G401 (cell line): ENCODE results near the gene BMP7. TPM values are rescaled to one million over a fixed set of nuclear protein-coding genes. Genes with fewer than 3 reads are reported as not detected.
"Not testable (repeated sequence)": the region's sequence is repeated elsewhere in the genome, so short reads cannot be mapped to it uniquely, and the experiment has no call there.

Experiments
- DNase-seq: peaks from one replicate; pipeline ENCODE4 v3.0.0-alpha.2; 2015; ENCODE audit warnings: low spot score
- in situ Hi-C: cut with HindIII; loops from 2 replicates; pipeline ENCODE4 v1.10.0; 2016; ENCODE audit warnings: low sequenced_read_pairs, mixed read lengths
- total RNA-seq: library from RNA; depleted of rRNA; stranded (reverse); fragments of >200 nt; shearing (Covaris generic); gene quantifications from 2 replicates; pipeline ENCODE4 v1.2.3, GENCODE V29; 2014

Gene BMP7
- total RNA-seq, 1 experiment from 2014 or later, result 81.3 TPM

DNA sequence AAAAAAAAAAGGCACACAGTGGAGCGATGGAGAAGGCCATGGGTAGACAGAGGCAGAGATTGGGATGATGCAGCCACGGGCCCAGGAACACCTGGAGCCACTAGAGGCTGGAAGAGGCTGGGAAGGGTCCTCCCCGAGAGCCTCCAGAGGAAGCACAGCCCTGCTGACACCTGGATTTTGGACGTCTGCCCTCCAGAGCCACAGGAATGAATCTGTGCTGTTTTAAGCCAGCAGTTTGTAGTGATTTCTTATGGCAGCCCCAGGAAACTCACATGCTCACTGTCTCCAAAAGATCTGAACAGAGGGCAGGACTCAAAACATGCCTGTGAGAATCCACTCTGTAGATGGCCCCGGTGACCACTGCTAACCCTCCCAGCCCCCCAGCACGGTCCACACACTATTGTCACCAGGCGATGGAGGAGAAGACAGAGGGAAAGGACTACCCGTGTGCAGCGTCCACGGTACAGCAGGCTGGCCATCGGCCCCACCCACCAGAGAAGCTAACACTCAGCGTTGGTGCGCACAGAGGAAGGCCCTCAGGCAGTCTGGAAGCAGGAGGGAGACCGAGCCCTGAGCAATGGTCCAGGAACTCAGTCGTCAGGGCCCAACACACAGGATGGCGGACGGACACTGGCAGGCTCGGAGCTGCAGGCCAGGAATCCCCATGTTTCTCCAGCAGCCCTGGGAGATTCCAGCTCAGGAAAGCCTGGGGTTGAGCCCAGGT lies 99.7 kb downstream of the BMP7 start:
- DNase-seq, result no peak
- in situ Hi-C loops, result no loop called here

DNA sequence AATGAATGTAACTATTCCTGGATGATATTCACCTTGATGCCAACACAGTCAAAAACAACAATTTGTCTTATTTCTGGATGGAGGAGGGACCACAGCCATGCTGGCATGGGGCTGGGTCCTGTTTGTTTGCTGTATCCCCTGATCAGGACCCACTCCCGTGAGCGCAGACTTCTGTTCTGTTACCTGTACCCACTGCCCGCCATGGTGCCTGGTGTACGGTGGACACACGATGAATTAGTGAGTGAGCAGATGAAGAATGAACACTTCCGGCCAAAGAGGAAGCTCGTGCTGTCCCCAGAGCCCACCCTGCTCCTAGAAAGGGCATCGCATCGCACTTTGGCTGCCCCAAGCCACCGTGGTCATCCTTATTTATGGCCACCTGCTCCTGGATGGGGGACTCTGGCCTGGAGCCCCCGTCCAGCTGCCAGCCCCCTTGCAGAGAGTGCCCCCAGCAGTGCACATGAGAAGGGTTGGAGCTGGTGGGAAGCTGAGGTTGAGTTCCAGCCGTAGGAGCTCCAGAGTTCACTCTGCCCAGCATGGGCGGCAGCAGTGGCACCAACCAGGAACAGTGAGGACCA lies 100.9 kb downstream of the BMP7 start:
- in situ Hi-C loops, result no loop called here
- DNase-seq, result no peak

DNA sequence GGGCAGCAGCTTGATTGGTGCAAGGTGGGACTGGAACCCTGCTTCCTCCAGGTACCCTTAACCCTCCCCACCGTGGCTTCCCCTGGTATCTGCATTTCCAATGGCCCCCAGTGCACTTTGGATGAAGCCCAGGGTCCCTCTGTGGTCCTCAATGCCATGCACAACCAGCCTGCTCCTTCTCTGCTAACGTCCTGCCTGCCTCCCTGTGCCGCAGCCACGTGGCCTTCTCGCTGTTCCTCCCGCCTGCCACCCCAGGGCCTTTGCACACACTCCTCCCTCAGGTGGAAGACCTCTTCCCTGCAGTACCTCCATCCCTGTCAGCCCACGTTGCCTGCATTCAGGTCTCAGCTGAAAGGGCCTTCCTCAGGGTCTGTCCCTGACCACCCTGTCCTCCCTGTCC lies 101.6 kb downstream of the BMP7 start:
- in situ Hi-C loops, result no loop called here
- no peak for DNase-seq

DNA sequence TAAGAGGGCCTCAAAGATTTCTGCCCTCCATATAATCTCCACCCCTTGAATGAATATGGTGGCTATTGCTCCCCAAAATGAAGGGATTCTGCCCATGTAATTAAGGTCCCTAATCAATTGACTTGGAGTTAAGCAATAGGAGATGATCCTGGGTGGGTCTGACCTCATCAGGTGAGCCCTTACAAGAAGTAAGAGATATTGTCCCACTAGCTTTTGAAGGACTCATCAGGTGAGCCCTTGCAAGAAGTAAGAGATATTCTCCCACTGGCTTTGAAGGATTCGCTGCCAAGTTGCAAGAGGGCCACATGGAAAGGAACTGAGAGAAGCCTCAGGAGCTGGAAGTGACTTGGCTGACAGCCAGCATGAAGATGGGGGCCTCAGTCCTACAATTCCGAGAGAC lies 103.4 kb downstream of the BMP7 start:
- in situ Hi-C loops, result no loop called here
- DNase-seq, result no peak

DNA sequence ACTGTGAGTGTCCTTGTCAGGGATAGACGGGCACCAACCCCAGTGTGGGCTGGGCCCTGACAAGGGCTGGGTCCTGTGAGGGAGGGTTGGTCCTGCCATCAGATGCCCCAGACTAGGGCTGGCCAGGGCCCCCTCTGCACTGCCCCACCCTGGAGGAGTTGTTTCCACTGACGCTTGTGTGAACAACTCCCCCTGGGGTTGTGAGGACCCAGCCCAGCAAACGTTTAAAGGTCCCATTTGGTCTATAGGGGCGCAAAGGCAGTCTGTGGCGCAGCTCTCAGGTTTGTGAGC lies 104.1 kb downstream of the BMP7 start:
- in situ Hi-C loops, result no loop called here
- no peak for DNase-seq

DNA sequence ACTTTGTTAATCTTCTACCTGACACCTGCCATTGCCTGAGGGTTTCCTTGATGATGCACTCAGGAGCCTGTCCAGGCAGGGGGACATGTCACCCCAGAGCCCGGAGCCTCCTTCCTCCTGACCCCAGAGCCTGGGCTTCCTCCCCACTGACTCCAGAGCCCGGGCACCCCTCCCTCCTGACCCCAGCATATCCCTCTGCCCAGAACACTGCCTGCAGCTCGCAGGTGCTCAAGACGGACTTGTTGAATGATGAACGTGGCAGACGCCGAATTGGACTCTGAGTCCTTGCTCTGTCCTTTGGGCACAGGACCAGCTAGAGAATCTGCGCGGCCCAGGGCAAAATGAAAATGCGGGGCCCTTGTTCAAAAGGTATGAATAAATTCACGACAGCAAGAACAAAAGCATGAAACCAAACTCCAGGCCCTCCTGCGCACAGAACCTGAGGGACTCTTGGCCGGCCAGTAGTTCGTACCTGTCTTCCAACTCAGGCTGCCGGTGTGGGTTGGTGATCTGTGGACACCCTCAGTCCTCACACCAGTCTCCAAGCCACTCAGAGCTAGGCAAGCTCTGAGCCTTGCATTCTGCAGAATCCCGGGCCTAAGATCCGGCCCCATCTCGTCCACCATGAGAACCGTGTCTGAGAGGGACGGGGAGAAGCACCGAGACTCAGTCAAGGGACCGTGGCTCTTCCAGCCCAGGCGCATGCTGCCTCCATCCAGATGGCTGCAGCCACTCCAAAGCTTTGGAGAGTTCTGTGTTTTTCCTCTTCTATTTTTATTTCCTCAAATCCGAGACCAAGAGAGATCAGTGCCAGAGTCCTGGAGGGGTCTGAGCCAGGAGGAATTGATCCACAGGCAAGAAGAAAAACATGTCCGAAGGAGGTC lies 104.7 kb downstream of the BMP7 start:
- in situ Hi-C loops, result no loop called here
- no peak for DNase-seq

DNA sequence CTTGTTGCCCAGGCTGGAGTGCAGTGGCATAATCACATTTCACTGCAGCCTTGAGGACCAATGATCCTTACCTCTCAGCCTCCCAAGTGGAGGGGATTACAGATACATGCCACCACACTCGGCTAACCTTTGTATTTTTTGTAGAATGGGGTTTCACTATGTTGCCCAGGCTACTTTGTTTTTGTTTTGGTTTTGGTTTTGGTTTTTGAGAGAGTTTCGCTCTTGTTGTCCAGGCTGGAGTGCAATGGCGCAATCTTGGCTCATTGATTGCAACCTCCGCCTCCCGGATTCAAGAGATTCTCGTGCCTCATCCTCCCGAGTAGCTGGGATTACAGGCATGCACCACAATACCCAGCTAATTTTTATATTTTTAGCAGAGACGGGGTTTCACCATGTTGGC lies 105.5 kb downstream of the BMP7 start:
- in situ Hi-C loops, result no loop called here
- DNase-seq, result no peak

DNA sequence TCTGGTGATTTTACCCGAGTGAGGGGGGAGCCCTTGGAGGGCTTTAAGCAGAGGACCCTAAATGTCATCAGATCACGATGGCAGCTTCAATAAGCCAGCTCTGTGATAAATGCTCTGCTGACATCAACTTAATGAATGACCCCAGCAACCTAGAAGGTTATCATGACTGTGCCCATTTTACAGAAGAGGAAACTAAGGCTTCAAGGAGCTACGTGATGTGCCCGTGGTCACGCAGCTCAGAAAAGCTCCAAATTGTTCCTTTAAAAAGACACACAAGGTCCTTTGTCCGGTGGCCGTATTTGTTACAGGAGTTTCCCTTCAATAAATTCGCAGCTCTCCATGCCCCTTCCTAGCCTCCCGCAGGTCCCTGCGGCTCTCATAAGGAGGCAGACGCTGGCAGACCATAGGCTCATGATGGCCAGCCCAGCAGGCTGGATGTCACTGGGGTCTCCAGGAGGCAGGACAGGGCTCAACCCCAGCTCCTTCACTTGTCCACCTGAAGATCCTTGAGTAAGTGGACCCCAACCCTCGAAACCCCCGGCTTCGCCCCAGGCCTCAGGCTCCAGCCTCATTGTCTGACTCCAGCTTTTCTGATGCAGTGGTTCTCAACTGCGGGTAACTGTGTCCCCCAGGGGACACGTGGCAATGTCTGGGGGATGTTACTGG lies 106.4 kb downstream of the BMP7 start:
- no peak for DNase-seq
- in situ Hi-C loops, result no loop called here

DNA sequence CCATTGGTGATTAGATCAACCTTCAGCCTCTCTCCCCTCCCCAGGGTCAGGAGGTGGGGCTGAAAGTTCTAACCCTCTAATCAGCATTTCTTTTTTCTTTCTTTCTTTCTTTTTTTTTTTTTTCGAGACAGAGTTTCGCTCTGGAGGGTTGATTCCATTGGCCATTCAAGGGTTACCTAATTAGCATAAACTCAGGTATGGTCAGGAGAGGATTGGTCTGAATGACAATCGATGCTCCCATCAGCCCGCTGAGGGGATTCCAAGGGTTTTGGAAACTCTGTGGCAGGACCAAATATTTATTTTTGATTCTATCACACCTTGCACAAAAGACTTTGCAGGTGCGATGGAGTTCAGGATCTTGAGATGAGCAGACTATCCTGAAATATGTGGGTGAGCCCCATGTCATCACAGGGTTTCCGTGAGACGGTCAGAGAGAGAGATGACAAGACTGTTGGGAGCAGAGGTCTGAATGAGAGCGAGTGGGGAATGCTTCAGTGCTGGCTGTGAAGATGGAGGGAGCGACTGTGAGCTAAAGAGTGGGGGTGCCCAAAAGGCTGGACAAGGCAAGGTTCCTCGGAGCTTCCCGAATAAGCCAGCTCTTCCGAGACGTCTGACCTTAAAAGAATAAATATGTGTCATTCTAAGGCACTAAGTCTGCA lies 107.1 kb downstream of the BMP7 start:
- no peak for DNase-seq
- in situ Hi-C loops, result no loop called here

DNA sequence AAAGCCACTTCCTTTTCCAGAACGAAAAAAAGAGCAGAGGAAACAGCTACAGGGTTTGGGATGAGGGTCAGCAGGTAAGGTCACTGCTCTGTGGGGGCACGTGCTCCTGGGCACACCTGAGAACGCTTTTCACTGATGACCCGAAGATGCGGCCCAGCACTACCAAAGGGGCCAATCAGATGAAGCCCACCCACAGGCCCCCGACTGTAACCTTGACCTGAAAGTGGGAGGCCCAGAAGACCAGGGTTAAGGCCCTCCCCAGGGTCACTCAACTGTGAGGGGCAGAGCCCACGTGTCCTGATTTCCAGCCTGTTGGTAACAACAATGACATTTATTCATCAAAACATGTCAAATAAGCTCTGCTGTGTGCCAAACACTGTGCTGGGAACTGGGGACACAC lies 108.0 kb downstream of the BMP7 start:
- in situ Hi-C loops, result no loop called here
- DNase-seq, result no peak

DNA sequence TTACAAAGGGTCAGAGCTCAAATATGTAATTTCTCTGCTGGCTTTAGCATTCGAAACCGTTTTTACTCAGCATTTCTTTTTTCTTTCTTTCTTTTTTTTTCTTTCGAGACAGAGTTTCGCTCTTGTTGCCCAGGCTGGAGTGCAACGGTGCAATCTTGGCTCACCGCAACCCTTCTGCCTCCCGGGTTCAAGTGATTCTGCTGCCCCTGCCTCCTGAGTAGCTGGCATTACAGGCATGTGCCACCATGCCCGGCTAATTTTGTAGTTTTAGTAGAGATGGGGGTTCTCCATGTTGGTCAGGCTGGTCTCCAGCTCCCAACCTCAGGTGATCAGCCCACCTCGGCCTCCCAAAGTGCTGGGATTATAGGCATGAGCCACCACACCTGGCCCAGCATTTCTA lies 108.7 kb downstream of the BMP7 start:
- in situ Hi-C loops, DNase-seq: not testable (repeated sequence)

DNA sequence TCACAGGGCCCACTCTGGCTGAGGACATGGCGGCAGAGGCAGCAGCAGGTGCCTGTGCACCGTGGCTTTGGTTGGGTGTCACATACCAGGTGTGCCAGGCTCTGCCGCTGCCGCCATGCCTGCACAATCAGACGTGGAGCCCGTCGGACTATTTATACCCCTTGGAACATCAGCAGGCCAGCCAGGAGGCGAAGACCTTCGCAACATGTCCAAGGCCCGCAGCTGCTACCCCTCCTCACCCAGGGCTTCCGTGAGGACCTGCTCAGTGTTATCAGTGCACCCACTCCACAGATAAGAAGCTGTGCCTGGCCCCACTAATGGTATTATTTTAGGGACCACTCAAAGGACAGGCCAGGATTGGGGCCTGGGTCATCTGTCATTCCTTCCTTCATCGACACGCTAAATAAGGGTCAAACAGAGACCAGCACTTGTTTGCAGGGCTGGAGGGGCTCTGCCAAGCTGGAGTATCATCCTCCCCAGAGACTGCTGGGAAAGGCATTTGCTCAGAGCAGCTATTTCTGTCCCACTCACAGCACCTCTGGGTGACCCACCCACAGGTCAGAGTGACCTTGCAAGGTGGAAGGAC lies 109.2 kb downstream of the BMP7 start:
- in situ Hi-C loops, result no loop called here
- no peak for DNase-seq

DNA sequence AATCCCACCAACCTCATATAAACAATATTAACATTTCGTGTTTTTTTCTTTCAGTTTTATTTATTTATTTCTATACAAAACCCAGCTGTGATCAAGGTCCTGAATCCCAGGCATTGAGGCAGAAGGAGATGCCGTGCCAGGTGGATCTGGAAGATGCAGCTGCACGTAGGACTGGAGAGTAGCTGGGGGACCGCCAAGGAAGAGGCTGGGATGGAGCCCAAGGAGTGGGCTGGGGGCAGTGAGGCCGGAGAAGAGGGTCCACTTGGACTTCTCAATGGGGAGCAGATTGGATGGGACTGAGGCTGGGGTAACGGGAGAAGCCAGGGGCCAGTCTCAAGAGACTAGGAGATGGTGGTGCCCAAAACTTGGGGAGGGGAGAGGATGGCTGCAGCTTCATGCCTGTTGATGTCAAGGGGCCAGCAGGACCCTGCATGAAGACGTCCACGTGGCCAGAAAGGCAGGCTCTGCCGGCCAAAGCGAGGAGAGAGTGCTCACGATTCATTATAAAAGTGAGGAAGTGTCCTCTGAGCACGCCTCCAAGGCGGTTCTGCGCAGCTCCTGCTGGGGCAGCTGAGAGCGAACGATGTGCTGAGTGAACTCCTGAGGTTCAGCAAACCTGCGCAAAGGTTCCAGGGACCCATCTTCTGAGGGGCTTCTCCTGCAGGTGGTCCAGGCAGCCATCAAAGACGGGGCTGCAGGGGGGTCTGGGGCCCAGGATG lies 110.3 kb downstream of the BMP7 start:
- DNase-seq, result no peak
- in situ Hi-C loops, result no loop called here

DNA sequence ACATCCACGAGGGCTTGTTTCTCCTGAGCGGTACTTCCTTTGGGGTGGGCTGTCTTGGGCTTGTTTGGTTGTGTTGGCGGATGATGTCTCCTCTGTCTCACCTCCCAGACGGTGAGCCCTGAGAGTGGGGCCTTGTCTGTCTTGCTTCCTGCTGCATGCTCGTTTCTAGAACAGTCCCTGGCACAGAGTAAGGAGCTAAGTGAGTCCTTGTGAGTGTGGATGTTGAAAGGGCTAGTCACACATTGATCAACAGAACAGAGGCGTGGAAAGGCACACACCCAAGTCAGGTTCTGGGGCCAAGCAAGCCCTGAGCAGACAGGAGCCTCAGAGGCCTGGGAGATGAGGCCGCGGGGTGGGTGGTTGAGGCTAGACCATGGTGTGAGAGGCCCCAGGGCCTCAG lies 111.0 kb downstream of the BMP7 start:
- in situ Hi-C loops, result no loop called here
- no peak for DNase-seq

DNA sequence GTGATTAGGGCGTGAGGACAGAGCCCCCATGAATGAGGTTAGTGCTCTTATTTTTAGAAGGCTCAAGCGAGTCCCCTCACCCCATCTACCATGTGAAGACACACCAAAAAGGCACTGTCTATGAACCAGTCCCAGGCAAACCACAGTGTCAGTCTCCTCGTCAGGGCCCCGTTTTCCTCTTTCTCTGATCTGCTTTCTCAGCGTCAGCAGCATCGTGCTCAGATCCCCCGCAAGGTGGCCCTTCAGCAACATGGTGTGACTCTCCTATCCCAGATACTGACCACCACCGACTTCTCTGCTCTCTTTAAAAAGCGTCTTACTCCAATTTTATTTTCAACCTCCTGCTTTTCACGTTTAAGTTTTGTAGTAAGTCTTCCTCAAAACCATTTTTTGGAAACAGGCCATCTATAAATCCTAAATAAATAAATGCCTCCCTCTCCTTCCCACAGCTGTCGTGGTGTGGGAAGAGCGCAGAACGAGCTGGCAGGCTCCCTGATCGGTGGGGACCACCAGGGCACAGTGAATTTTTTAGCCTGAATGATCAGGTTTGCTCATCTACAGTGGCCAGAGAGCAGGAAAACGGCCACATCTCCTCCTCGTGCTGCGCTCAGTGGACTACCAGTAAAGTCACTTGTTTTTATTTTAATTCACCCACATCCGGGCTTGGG lies 113.1 kb downstream of the BMP7 start:
- no peak for DNase-seq
- in situ Hi-C loops, result no loop called here

DNA sequence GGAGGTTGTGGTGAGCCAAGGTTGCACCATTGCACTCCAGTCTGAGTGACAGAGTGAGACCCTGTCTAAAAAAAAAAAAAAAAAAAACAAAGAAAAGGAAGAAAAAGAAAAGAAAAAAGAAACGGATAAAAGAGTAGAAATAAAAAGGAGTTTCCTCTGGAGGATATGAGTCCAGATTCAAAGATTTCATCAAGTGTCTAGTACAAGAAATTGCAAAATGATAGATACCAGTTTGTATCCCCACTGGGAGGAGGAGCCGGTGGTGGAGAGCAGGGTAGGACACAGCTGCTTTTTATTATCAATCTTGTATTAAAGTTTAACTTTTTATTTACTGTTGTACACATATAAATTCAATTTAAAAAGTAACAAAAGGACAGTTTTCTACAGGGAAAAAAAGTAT lies 113.9 kb downstream of the BMP7 start:
- in situ Hi-C loops, result no loop called here
- DNase-seq, result no peak

DNA sequence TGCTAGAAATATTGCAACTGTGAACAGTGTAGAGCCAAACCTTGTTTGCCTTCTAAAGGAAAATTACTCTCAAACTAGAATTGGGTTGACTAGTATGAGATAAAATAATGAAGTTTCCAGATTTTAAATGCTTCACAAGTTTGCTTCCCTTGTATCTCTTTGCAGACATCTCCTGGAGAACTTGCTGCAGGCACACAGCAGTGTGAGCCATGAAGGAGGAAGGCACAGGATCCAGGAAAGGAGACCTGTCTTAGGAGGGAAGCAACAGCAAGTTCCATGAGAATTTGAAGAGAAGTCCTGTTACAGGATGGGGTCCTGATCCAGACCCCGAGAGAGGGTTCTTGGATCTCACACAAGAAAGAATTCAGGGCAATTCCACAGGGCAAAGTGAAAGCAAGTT lies 115.9 kb downstream of the BMP7 start:
- no peak for DNase-seq
- in situ Hi-C loops, result no loop called here

DNA sequence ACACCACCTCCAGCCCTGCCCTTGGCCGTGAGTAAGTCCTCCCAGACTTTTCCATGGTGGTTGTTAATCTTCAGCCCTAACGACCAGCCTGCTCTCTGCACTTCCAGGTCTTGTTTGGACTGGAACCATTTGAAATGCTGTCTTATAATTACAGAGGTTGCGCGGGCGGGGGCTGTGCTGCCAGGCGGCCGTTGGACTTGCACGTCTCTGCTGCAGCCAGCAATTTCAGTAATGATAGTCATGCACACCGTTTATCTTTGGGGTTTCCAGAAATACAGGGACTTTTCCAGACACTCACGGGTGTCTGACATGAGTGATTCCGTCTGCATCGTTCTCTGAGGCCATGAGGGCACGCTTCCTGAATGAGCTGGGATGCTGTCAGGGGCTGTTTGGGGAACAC lies 118.2 kb downstream of the BMP7 start:
- in situ Hi-C loops, result no loop called here
- DNase-seq, result no peak
